ENCODE measurements around the gene FPGS.
"Not testable (repeated sequence)": the region's sequence is repeated elsewhere in the genome, so short reads cannot be mapped to it uniquely, and the experiment has no call there.

FPGS gene

DNA sequence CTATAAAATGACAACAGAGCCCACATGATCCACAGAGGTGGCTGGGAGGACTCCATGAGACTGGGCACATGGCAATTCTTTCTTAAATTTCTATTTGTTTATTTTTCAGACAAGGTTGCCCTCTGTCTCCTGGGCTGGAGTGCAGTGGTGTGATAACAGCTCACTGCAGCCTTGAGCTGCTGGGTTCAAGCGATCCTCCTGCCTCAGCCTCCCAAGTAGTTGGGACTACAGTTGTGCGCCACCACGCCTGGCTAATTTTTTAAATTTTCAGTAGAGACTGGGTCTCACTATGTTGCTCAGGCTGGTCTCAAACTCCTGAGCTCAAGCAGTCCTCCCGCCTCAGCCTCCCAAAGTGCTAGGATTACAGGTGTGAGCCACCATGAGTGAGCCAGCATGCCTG is 42.9 kb downstream of the FPGS start:
- not testable (repeated sequence) for FAIRE-seq

DNA sequence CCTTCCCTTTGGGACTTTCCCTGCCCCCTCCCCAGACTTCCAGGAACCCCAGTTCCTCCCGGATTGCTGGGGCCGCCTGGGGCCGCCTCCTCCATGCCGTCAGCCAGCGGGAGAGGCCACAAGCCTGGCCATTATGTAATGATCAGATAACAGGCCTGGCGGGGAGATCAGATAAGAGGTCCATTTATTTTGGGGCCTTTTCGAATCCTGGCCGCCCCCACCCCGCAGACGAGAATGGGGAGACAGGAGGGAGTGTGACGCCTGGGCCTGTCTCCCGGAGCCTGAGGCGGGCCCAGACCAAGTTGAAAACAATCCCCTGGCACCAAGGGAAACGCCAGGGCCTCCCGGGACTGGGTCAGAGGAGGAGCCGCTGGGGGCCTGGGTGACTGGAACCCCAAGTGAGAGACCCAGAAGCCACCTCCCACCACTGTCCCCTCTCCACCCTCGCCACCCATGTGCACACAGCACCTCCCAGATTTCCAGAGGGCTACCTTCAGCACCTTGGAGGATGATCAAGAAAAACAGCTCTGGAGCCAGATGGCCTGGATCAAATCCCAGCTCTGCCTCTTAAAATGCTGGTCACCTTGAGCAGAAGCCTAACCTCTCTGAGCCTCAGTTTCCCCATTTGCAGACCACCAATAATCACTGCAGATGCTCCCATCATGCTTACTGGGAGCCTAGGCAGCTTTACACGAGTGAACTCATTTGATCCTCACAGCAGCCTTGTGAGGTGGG is 43.9 kb downstream of the FPGS start:
- no peak for FAIRE-seq

DNA sequence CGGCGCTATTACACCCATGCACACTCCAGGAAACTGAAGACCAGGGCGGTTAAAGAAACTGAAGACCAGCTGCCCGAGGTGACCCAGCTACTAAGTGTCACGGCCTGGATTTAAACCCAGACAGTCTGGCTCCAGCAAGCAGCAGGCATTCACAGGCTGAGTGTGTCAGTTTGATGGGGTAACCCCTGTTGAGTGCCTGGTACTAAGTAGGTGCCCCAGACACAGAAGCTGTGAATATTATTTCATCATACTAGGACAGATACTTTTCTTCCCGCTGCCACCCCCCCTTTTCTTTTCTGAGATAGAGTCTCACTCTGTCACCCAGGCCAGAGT is 44.5 kb downstream of the FPGS start:
- no peak for FAIRE-seq

DNA sequence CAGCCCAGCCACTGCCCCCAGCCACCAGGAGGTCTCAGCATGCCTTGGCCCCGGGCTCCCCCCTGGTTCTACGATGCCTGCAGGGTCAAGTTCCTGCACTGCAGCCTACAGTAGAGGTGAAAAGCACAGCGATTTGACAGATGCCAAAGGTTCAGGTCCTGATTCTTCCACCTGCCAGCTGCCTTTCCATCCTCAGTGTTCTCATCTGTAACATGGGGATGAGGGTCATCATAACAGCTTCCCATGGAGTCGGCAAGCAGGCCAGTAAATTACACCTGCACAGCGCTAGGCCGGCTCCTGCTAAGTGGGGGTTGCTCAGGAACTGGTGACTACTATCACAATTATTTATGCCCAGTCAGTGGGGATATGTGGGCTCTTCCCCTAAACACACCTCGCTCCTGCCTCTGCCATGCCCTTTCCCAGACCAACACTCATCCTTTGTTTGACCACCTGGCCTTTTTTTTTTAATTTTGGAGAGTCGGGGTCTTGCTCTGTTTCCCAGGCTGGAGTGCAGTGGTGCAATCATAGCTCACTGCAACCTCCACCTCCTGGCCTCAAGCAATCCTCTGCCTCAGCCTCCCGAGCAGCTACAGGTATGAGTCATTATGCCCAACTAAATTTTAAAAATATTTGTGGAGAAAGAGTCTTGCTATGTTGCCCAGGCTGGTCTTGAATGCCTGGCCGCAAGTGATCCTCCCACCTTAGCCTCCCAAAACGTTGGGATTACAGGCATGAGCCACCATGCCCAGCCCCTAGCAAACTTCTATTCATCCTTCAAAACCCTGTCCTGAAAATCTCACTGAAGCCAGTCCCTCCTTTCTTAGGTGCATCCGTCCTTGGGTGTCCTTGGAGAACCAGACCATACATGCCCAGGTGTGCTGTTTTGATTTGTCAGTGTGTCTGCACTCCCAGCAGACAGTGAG is 45.4 kb downstream of the FPGS start:
- no peak for FAIRE-seq

DNA sequence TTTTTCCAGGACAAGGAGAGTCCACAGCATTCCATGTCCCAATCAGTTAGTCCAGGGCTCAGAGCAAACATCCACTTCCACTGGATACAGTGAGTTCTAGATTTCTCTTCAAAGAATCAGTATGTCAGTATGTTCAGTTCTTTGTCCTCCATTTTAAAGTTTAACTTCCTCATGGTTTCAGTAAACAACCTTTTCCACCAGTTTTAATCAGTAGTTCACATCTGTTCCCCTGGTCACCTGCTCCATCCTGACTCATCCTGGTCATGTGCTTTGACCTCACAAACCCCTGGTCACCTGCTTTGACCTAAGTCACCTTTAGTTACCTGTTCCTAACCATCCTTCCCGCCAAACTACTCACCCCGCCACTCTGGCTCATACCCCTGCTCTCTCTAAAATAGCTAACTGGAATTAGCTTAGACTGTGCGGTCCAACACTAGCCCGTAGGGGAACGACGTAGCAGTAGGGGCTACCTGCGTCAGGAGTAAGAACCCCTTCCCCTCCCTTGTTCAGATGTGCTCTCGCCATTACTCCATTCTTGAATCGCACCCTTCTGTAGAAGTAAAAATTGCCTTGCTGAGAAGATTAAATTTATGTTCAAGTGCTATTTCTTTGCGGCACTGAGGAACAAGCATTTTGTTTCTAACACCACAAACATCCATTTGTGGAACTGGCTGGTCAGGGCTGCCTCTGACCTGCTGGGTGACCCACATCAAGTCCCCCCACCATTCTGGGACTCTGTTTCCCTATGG is 46.2 kb downstream of the FPGS start:
- no peak for FAIRE-seq

DNA sequence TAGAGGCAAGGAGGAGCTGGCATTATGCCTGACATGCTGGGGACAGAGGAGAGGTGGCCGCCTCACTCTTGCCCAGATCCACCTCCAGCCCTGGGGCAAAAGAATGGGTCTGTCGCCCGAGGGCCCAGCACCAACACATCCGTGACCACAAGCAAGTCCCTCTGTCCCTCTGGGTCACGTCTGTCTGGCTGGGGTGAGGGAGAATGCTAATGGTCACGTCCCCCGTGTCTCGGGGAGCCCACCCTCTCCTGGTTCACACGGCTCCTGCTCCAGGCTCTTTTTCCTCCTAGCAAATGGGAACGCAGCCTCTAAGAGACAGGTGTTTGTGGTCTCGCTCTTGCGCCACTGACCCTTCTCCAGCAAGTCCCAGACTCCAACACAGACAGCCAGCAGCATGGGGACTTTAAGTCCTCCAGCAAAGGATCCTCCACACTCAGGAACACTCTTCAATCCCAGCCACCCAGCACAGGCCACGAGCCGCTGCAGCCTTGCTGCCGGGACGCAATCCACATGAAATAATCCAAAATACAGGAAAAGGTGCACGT is 47.7 kb downstream of the FPGS start:
- no peak for FAIRE-seq

DNA sequence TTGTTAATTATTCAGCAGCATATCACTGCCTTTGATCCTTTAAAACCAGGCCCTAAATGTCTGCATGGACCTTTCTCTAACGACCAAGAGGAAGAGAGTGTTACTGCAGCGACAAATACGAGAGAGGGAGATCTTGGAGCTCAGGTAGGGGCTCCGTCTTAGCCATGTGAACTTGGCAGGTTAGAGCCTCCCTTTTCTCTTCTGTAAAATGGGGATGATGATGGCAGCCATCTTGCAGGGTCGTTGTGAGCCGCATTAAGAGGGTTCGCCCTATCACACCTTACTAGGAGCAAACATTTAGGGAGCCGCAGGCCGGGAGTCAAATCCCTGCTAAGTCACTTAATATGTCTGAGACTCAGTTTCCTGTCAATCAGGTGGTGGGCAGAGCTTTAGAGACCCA is 50.1 kb downstream of the FPGS start:
- no peak for FAIRE-seq

DNA sequence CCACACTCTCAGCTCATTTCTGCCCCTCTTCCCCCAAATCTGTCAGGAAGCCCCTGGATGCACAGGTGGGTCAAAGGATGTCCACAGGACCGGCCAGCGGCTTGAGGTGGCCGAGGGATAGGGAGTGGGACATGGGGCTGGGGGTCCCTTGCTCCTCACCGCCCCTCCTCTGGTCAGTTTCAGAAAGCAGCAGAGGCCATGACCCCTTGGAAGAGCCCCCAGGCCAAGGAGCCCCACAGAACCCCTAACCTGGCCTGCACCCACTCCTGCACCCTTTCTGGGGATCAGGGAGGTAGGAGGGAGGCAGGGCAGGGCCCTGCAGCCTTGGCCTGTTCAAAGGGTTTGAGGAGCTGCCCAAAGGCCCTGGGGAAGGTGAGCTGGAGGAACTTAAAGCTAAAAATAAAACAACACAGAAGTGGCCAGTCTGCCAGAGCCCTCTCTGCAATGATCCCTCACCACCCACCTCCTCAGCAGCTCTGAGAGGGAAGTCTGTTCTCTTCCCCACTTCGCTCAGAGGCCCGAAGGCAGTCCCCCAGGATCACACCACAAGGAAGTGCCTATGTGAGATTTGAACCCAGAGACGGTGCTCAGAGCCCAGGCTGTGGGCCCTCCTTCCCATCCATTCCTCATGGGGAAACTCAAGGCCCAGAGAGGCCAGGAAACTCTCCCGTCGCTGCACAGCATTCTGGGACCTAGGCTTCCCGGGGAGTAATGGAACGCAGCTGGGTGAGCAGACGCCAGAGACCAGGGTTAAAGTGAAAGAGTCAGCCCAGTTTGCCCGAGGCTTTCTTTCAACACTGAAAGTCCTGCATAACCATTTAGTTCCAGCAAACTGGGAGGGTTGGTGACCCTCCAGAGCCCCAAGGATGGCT is 50.9 kb downstream of the FPGS start:
- no peak for FAIRE-seq

DNA sequence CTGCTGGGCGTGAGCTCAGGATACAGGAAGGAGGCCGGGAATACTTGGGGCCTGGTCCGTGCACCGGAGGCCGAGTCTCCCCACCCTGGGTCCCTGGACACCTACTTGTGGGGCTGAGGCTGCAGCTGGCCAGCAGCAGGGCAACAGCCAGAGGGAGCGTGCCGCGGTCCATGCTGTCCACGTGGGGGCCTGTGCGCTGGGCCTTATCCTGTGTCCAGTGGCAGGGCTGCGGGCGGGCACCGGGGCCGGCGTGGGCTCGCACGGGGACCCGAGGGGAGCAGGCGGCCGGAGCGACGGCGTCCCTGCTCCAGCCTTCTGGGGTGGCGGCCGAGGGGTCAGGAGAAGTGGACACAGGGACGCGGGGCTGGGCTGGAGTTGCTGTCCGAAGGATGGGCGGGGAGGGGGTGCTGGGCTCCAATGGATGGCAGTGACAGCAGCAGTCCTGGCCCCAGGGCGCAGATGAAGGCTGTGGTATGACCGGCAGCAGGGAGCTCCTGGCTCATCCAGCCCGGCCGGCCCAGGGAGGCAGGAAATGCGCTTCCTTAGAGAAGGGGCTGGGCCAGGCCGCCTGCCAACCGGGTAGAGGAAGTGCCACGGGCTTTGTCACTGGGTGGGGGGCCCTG is 51.6 kb downstream of the FPGS start, which contains the start of gene ENG:
Gene ENG, minus strand, starts transcription at position 475 of the 623 bp plus-strand sequence. Its CDS starts 303 bp downstream, at position 172.
- FAIRE-seq = no peak

DNA sequence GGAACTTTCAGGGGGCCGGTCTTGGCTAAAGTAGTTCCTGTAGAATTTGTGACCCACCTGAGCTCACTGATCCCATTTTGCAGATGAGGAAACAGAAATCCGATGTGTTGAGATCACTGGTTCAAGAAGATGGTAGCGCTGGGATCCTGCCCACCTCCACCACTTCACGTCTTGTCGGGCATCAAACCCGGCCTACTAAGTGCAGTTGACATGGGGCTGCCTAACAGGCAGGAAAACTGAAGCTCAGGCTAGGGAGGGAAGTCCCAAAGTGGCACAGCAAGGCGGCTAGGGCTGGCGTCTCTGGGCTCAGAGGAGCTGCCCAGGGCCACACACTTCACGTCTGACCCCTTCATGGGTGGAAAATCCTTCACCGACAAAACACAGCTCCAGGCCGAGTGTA is 52.3 kb downstream of the FPGS start:
- no peak for FAIRE-seq

DNA sequence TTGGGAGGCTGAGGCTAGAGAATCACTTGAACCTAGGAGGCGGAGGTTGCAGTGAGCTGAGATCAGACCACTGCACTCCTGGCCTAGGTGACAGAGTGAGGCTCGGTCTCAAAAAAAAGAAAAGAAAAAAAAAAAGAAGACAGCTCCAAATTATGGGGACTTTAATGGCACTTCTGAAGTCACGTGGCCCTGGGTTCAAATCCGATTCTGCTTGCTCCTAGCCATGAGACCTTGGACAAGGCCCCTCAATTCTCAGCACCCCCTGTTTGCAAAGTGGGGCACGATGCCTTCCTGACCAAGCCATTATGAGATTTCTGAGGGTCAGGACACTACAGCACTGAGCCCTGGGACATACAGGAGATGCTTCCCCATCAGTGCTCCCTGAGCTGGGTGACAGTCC is 52.8 kb downstream of the FPGS start:
- no peak for FAIRE-seq

DNA sequence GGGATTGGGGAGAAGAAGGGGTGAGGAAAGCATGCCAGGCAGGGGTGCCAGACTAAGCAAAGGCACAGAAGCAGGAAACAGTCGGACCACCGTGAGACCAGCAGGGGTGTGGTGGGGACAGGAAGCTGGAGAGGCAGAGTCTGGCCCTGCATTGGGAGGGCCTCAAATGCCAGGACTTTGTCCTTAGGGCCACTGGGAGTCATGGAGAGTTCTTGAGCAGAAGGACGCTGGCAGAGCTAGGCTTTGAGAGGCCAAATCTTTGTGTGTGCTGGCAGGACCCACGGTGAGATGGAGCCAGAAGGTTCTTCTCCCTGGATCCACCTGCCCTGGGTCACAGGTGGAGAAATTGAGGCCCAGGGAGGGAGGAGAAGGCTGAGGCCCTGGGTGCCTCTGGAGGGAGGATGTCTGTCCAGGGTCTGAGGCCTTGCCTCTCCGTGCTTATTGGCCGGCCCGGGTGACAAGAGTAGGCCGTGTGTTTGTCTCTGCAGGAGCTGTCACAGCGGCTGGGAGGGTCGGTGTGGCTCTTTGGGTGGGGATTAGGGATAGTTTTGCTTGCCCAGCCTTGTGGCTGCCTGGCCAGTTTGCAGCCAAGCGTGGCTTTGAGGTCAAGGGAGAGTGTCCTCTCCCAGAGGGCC is 53.5 kb downstream of the FPGS start:
- no peak for FAIRE-seq

DNA sequence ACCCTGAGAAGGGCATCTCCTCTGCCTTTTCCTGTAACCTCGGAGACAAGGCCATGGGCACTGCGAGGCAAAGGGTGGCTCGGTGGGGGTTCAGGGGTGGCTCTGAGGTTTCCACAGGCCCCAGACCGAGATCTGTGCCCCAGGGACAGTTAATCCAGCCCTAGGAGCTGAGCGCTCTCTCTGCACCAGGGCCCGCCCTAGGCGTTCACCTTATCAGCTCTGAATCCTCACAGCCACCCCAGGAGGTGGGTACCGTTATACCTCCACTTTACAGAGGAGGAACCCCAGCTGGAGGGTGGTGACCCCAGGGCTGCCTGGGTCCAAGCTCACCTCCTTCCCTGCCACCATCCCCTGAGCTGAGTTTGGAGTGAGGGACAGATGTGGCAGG is 54.0 kb downstream of the FPGS start:
- FAIRE-seq = no peak

DNA sequence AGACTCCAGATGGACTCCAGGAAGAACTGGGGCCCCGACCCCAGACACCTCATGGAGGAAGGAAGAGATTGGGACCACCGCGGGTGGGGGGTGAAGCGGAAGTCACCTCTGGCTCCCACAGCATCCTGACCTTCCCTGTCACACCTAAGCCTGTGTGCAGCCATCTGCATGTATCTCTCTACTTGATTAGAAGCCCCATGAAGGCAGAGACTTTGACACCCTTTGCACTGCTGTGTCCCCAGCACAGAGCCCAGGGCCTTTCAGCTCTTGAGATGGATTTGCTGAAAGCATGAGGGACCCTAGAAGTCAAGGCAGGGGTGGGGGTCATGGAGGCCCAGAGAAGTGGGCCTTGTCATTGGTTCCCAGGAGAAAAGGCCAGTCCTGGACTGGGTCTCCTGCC is 54.6 kb downstream of the FPGS start:
- FAIRE-seq = no peak

DNA sequence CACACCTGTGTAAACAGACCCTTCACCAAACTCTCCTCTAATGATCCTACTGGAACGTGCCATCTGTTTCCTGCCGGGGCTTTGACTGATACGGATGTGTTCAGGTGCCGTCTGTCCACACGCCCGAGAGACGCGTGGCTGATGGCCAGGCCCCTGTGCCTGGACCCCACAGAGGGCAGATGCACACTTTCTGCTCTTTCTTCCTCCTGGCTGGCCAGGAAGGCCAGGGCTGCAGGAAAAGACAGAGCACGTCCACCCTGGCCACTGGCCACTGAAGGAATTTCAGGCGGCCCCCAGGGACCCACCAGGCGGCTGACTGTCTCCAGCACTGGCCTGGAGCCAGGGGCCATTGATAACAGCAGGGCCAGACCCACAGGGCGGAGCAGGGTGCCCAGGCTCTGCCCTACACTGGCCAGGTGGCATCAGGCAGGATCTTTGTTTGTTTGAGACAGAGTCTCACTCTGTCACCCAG is 55.4 kb downstream of the FPGS start:
- FAIRE-seq = no peak

DNA sequence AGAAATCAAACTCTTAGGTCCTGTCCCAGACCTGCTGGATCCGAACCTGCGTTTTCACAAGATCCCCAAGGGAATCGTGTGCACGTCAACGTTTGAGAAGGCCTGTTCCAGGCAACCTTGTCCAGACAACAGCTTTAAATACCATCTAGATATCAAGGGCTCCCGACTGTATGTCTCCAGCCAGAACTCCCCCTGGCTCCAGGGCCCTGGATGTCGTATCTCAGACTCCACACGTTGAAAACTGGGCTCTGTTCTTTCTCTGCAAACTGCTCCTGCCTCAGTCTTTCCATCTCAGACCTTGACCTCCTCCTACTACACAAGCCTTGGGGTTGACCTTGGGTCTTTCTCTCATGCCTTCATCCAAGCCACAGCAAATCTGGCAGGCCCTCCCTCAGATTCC is 57.6 kb downstream of the FPGS start:
- no peak for FAIRE-seq

DNA sequence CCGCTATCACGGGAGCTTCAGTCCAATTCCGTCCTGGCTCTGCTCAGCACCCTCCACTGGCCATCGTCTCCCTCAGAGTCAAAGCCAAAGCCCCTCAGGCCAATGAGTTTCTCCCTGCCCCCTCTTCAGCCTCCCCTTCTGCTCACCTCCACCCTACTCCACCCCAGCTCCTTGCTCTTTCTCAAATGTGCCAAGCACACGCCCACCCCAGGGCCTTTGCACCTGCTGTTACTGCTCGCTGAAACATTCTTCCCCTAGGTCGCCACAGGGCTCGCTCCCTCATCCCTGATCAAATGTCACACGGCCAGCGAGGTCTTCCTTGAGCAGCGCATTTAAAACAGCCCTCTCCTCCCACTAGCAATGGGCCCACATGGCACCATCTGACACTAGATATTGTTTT is 58.1 kb downstream of the FPGS start:
- no peak for FAIRE-seq

DNA sequence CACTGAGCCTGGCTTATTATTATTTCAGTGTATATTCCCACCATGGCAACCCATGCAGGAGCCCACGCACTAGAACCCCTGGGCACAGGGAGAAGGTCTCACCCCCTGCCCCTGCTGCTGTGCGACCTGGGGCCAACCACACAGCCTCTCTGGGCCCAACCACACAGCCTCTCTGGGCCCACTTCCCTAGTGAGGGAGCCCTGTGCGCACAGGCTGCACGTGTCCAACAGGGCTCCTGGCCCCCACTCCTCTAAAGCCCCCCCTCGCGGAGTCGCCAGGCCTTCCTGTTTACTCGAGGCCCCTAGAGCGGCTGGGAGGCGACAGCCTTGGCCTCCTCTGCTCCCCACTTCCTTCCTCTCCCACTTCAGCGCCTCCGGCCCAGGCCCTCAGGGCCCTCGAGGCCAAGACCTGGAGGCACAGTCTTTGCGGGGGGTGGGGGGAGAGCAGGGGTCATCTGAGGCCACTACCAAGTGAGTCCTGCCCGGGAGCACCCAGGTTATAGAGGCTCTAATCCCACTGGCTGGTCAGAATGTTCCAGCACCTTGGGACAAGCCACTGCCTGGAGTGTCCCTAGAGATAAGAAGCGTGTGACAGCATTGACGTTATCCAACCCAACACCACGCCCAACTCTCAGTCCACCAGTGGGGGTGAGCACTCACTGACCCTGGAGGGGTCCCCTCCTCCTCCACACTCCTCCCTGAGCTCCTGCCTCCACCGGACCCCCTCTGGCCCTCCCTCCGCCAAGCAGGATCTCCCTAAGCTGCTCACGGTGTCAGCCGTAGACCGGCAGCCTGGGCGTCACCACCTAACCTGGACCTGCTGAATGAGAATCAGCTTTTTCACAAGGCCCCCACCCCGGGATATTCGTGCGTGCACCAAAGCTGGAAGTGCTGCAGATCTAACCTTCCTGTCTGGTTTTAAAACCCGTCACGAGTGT is 59.7 kb downstream of the FPGS start:
- FAIRE-seq = no peak

DNA sequence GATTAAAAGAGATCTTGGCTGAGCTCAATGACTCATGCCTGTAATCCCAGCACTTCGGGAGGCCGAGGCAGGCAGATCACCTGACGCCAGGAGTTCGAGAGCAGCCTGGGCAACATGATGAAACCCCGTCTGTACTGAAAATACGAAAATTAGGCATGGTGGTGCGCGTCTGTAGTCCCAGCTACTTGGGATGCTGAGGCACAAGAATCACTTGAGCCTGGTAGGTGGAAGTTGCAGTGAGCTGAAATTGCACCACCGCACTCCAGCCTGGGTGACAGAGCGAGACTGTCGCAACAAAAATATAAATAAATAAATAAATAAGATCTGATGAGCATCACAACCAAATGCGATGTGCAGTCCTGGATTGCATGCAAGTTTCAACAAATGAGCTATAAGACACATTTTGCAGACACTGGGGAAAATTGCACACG is 60.5 kb downstream of the FPGS start:
- FAIRE-seq = no peak

All from A204.1 (cell line).